Ecto neural progenitor cell (in vitro differentiated cells): ENCODE data around the gene PLET1.

ENCODE experiments used
- DNase-seq: peaks from one replicate; pipeline ENCODE4 v3.0.0-alpha.2; 2018; ENCODE audit warnings: low spot score

Gene PLET1

GRCh38 chr11:112281726-112282125 lies 21.1 kb upstream of the PLET1 start:
- no peak for DNase-seq

GRCh38 chr11:112280268-112281126 lies 19.8 kb upstream of the PLET1 start:
- peak; percentile 67 for DNase-seq

- DNase-seq = peak; percentile 85
Observed at GRCh38 chr11:112279901-112280267, 19.2 kb upstream of the PLET1 start.

- DNase-seq = no peak
Observed at GRCh38 chr11:112278803-112279202, 18.1 kb upstream of the PLET1 start.

GRCh38 chr11:112277941-112278340 lies 17.3 kb upstream of the PLET1 start:
- no peak for DNase-seq

- DNase-seq = no peak
Observed at GRCh38 chr11:112277029-112277428, 16.4 kb upstream of the PLET1 start.

GRCh38 chr11:112274007-112274783 lies 13.5 kb upstream of the PLET1 start:
- no peak for DNase-seq

GRCh38 chr11:112273066-112273465 lies 12.4 kb upstream of the PLET1 start:
- no peak for DNase-seq

GRCh38 chr11:112271242-112271641 lies 10.6 kb upstream of the PLET1 start:
- no peak for DNase-seq

GRCh38 chr11:112270551-112271180 lies 10.0 kb upstream of the PLET1 start:
- DNase-seq = no peak

GRCh38 chr11:112269139-112269538 lies 8.5 kb upstream of the PLET1 start:
- DNase-seq = no peak

GRCh38 chr11:112268406-112268805 lies 7.7 kb upstream of the PLET1 start:
- no peak for DNase-seq

- no peak for DNase-seq
Observed at GRCh38 chr11:112267188-112267591, 6.5 kb upstream of the PLET1 start.

- no peak for DNase-seq
Observed at GRCh38 chr11:112266410-112266778, 5.7 kb upstream of the PLET1 start.

GRCh38 chr11:112265659-112266409 lies 5.2 kb upstream of the PLET1 start:
- DNase-seq = no peak

- DNase-seq = no peak
Observed at GRCh38 chr11:112255067-112255720, 5.5 kb downstream of the PLET1 start.

GRCh38 chr11:112253605-112254242 lies 6.9 kb downstream of the PLET1 start:
- DNase-seq = no peak

GRCh38 chr11:112249871-112250610 lies 10.6 kb downstream of the PLET1 start:
- no peak for DNase-seq

- DNase-seq = no peak
Observed at GRCh38 chr11:112248201-112248600, 12.5 kb downstream of the PLET1 start.

GRCh38 chr11:112247201-112247600 lies 13.5 kb downstream of the PLET1 start:
- no peak for DNase-seq
